Neural cell (in vitro differentiated cells): ENCODE measurements around the gene FAM53C.
"Not testable (repeated sequence)": the region's sequence is repeated elsewhere in the genome, so short reads cannot be mapped to it uniquely, and the experiment has no call there.

Experiments
- EP300 ChIP-seq: fragments of 450-650 bp; conservative IDR thresholded peaks from 2 replicates; pipeline ENCODE4 v1.6.1; 2014; ENCODE audit warnings: antibody characterized with exemption, mild to moderate bottlenecking, moderate library complexity; ENCODE audit not compliant: poor library complexity, severe bottlenecking
- EZH2 ChIP-seq: fragments of 200-600, 300-800 bp; shearing (Covaris generic), sonication (generic); IDR thresholded peaks from 2 replicates; pipeline ENCODE4 v1.6.1; 2014; ENCODE audit warnings: antibody characterized with exemption, low read length, borderline replicate concordance, mild to moderate bottlenecking; ENCODE audit not compliant: insufficient read depth, poor library complexity, severe bottlenecking
- MXI1 ChIP-seq: fragments of 450-650 bp; conservative IDR thresholded peaks from 2 replicates; pipeline ENCODE4 v1.6.1; 2014; ENCODE audit warnings: antibody characterized with exemption, mild to moderate bottlenecking; ENCODE audit not compliant: poor library complexity, severe bottlenecking
- POLR2AphosphoS5 ChIP-seq: IDR thresholded peaks from 2 replicates; pipeline ENCODE4 v1.6.1; 2012
- RAD21 ChIP-seq: fragments of 450-650 bp; conservative IDR thresholded peaks from 2 replicates; pipeline ENCODE4 v1.6.1; 2014; ENCODE audit warnings: antibody characterized with exemption, mild to moderate bottlenecking, moderate library complexity
- SMC3 ChIP-seq: fragments of 450-650 bp; conservative IDR thresholded peaks from 2 replicates; pipeline ENCODE4 v1.6.1; 2014; ENCODE audit warnings: antibody characterized with exemption, mild to moderate bottlenecking, moderate library complexity; ENCODE audit not compliant: poor library complexity
- TAF1 ChIP-seq: IDR thresholded peaks from 2 replicates; pipeline ENCODE4 v1.6.1; 2012; ENCODE audit warnings: low read depth
- TF ChIP-seq, protein P1 (sequence below): fragments of 450-650 bp; IDR thresholded peaks from 2 replicates; pipeline ENCODE4 v1.5.1; 2014; ENCODE audit warnings: antibody characterized with exemption, mild to moderate bottlenecking, moderate library complexity; ENCODE audit not compliant: poor library complexity, severe bottlenecking

DNA sequence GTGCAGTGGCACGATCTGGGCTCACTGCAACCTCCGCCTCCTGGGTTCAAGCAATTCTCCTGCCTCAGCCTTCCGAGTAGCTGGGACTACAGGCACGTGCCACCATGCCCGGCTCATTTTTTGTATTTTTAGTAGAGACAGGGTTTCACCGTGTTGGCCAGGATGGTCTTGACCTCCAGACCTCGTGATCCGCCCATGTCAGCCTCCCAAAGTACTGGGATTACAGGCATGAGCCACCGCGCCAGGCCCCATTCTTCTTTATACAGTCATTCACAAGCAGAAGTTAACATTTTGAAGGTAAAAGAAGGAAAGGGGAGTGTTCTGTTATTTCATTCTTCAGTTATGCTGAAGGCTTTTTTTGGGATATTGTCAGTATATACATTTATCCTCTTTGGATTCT is 51.8 kb downstream of the FAM53C start:
- TF ChIP-seq, protein P1, sequence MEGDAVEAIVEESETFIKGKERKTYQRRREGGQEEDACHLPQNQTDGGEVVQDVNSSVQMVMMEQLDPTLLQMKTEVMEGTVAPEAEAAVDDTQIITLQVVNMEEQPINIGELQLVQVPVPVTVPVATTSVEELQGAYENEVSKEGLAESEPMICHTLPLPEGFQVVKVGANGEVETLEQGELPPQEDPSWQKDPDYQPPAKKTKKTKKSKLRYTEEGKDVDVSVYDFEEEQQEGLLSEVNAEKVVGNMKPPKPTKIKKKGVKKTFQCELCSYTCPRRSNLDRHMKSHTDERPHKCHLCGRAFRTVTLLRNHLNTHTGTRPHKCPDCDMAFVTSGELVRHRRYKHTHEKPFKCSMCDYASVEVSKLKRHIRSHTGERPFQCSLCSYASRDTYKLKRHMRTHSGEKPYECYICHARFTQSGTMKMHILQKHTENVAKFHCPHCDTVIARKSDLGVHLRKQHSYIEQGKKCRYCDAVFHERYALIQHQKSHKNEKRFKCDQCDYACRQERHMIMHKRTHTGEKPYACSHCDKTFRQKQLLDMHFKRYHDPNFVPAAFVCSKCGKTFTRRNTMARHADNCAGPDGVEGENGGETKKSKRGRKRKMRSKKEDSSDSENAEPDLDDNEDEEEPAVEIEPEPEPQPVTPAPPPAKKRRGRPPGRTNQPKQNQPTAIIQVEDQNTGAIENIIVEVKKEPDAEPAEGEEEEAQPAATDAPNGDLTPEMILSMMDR = not testable (repeated sequence)
- TF ChIP-seq EP300, RAD21, EZH2, POLR2AphosphoS5, TAF1, SMC3, MXI1: not testable (repeated sequence)
